Activated naive CD4-positive, alpha-beta T cell treated with Interleukin-2 at 50 U/mL for 16 hours (primary cell): ENCODE data around the gene PDHX.
"Not testable (repeated sequence)": the region's sequence is repeated elsewhere in the genome, so short reads cannot be mapped to it uniquely, and the experiment has no call there.

Experiments used
- DNase-seq: peaks from one replicate; pipeline ENCODE4 v3.0.0-alpha.2; 2020

PDHX gene

DNA sequence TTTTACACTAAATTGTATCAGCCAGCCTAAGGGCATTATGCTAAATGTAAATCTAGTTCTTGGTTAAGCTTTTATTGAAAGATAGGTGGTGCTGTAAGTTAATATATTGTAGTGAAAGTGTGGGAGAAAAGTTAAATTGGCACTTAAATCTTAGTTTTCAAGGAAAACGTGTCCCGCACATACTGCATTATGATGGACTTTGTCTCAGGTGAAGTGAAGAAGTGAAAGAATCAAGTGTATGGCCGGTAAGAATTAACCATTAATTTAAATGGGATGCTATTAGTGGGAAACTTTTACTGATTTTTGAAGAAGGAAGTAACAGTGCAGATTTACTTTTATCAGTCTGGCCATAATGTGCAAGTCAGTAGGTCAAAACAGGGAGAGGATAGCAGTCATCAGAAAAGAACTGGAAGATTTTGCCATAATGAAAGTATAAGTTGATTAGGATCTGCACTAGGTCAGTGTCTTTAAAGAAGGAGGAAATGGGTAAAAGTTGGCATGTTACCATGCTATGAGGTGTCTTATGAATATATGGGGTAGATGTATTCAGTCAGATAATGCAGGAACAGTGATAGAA is 81.6 kb downstream of the PDHX start:
- no peak for DNase-seq

GRCh38 chr11:34999453-34999852 is 83.0 kb downstream of the PDHX start:
- DNase-seq, result no peak

GRCh38 chr11:35003186-35003585 is 86.8 kb downstream of the PDHX start:
- DNase-seq, result no peak

GRCh38 chr11:35003658-35004057 is 87.2 kb downstream of the PDHX start:
- no peak for DNase-seq

DNA sequence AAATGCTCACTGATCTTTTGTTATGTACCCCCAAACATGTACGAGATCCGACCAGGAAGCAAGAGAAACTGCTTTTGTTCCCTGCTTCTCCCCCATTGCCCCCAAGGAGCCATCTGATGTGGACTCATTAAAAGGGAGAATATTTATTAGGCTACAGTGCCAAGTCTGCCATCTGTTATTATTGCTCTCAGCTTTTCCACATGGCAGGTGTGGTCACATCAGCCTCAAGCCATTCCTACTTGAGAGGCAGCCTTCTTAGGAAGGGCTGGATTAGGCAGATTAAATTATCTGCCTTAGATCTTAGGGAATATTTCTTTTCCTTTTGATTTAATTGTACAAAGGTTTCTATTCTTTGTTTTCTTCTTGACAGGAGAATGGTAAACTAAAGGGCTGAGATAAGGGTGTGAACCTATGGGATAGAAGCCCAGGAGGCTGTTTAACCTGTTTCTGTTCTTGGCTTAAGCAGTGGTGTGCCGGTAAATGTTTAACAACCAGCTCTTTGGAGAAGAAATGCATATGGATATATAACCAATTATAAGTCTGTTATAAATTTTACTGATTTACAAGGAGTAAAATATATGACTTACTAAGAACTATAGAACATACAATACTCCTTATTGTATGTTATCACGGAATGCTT is 88.8 kb downstream of the PDHX start:
- no peak for DNase-seq

DNA sequence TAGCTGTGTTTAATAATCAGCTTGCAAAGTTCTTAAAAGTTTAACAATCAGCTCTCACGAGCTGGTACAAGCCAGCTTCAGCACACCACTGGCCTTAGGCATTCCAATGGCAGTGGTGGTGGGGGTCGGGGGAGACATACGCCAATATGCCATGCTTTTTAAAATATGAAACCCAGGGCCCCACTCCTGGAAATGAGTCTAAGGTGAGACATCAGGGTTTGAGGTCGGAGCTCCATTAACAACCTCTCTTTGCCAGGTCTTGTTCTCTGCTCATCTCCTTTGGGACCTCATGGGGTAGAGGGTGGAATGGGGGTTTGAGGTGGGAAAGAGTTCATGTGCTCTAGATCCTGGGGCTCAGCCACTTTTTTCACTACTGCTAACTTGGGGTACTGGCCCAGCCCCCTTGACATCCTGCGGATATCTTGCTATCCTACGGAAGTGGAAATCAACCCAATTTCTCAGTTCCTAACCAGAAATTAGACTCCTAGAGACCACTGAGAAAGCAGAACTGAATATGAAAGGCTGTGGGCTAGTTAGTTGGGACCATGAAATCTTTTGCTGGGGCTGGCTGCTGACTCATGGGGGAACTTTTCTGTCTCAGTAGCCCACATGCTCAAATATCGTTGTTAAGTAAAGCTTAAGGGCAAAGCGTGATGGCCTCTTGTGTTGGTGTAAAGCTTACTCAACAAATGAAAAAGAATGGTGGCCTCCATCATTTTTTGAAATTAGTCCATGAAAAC is 90.1 kb downstream of the PDHX start:
- peak; percentile 71 for DNase-seq

GRCh38 chr11:35007277-35007676 is 90.9 kb downstream of the PDHX start:
- no peak for DNase-seq

- DNase-seq, result no peak
These were observed 92.9 kb downstream of the PDHX start for GRCh38 chr11:35009191-35009943.

- DNase-seq, result no peak
These were observed 93.5 kb downstream of the PDHX start for GRCh38 chr11:35009944-35010342.

GRCh38 chr11:35010654-35011053 is 94.2 kb downstream of the PDHX start:
- DNase-seq, result no peak

GRCh38 chr11:35011389-35011788 is 95.0 kb downstream of the PDHX start:
- DNase-seq, result no peak

GRCh38 chr11:35011944-35012343 is 95.5 kb downstream of the PDHX start:
- no peak for DNase-seq

- peak; percentile 27 for DNase-seq
These were observed 96.2 kb downstream of the PDHX start for GRCh38 chr11:35012467-35013191.

GRCh38 chr11:35013514-35014233 is 97.3 kb downstream of the PDHX start:
- DNase-seq, result peak; percentile 34

- DNase-seq, result no peak
These were observed 97.9 kb downstream of the PDHX start for GRCh38 chr11:35014346-35014745.

- DNase-seq, result no peak
These were observed 99.4 kb downstream of the PDHX start for GRCh38 chr11:35015621-35016387.

DNA sequence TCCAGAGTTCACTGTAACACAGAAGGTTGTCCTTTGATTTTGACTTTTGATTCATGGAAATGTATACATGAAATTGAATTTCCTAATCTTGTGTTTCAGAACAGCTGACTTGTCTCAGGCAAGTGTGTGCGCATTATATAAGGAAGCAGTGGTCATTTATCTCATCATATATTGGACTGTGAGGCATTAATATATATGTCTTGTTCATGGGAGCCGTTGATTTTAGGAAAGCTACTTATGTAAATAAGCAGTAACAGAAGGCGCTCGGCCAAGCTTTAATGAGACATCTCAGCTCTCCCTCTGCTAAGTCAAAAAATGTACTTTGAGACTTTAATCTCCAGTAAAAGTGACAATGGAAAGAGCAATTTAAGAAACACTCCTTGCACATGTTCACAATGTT is 100.5 kb downstream of the PDHX start:
- DNase-seq, result no peak

- no peak for DNase-seq
These were observed 101.3 kb downstream of the PDHX start for GRCh38 chr11:35017528-35018342.

DNA sequence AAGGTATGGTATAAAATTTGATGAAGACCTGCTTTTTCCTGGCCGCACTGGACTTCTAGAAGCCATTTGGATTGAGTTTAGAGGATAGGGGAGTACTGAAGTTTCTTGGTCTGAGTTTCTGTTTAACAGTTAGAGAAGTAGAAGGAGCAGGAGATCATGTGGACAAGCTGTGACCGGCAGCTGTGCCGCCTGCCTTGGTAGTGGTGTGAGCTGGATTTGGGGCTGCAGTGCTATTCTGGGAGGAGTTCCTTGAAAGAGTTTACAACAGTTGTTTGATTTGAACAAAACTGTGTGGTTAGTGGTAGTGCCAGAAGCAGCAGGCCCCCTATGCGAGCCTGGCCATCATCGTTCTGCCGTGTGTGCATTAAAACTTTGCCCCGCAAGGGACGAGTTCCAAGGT is 105.2 kb downstream of the PDHX start:
- DNase-seq, result no peak

DNA sequence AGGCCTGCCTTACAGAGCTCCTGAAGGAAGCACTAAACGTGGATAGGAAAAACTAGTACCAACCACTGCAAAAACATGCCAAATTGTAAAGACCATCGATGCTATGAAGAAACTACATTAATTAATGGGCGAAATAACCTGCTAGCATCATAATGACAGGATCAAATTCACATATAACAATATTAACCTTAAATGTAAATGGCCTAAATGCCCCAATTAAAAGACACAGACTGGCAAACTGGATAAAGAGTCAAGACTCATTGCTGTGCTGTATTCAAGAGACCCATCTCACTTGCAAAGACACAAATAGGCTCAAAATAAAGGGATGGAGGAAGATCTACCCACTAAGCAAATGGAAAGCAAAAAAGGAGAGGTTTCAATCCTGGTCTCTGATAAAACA is 107.5 kb downstream of the PDHX start:
- not testable (repeated sequence) for DNase-seq
